Heart left ventricle (tissue), 13 donors: ENCODE results near the gene WSCD2.

ENCODE experiments used
- CTCF ChIP-seq, 12 donors: fragments of 200-600 bp; sonication (generic) in 4 of 12; IDR thresholded peaks; one replicate each; pipeline versions ENCODE4 v1.5.0 to v1.8.0; 2018 to 2022; ENCODE audit warnings: antibody characterized with exemption in 12 of 12, mild to moderate bottlenecking in 5 of 12
- POLR2A ChIP-seq, 2 donors: fragments of 450-650 bp; IDR thresholded peaks; one replicate each; pipeline ENCODE4 v1.6.1; 2017; ENCODE audit warnings: antibody characterized with exemption in 2 of 2, mild to moderate bottlenecking in 2 of 2, moderate library complexity in 2 of 2
- donor health status: ischemic (EF 13 %, LVEDD 7.1; RV severe dilation, severe dysfunction).
- donor health status: DM: no; HTN: yes; CAD: no.
- donor health status: DM: no; HTN: no; CAD: no.
- donor health status: ischemic (EF 25% LVEDD 6.9; RV normal size, moderate dysfunction).
- donor health status: ischemic (EF 25% LVEDD 5.7; RV mildly dilated, moderate dysfunction).
- donor health status: ischemic (EF 35%, LVEDD 5.7; RV mildly dilated, moderate dysfunction).
- donor health status: nonischemic (EF 11% LVEDD 7.7; RV severe dilation, severe dysfunction).
- donor health status: DM: yes; HTN: yes; CAD: no.
- donor health status: PGD.
- donor health status: ischemic (EF 29% LVEDD 5.4; RV normal size, mild dysfunction).
- donor health status: nonischemic (EF 23%, LVEDD 6.1; RV moderate dilation, normal function).

GRCh38 chr12:108252523-108252922 lies 123.4 kb downstream of the WSCD2 start:
- TF ChIP-seq CTCF (IDR thresholded peaks at IDR 0.05), result no peak
- TF ChIP-seq POLR2A (IDR thresholded peaks at IDR 0.05), result no peak
